OCI-LY1 (cell line): ENCODE results near the gene MZF1.

Experiments used
- H2AFZ ChIP-seq: fragments of 200-600 bp; sonication (generic), shearing (Covaris generic); 2 replicates; pipeline ENCODE4 v1.6.0; 2014; ENCODE audit warnings: antibody characterized with exemption, mild to moderate bottlenecking, low read length
- H3F3A ChIP-seq: fragments of 200-600 bp; sonication (generic), shearing (Covaris generic); 2 replicates; pipeline ENCODE4 v1.6.0; 2014; ENCODE audit warnings: mild to moderate bottlenecking, antibody characterized with exemption, low read length, moderate library complexity; ENCODE audit not compliant: insufficient read depth
- H3K27ac ChIP-seq: fragments of 200-600 bp; sonication (generic); 2 replicates; pipeline ENCODE4 v1.5.1; 2014; ENCODE audit warnings: low read length, mixed run types, mild to moderate bottlenecking, low read depth; ENCODE audit not compliant: poor library complexity, severe bottlenecking
- H3K27me3 ChIP-seq: fragments of 200-600 bp; sonication (generic); 2 replicates; pipeline ENCODE4 v1.6.0; 2014; ENCODE audit warnings: antibody characterized with exemption, mild to moderate bottlenecking, low read length, moderate library complexity; ENCODE audit not compliant: insufficient read depth
- H3K36me3 ChIP-seq: fragments of 200-600 bp; sonication (generic); 2 replicates; pipeline ENCODE4 v1.6.1; 2014; ENCODE audit warnings: mild to moderate bottlenecking, antibody characterized with exemption, low read length, moderate library complexity, mixed read lengths; ENCODE audit not compliant: insufficient read depth
- H3K4me1 ChIP-seq: fragments of 200-600 bp; sonication (generic); 2 replicates; pipeline ENCODE4 v1.5.1; 2014; ENCODE audit warnings: mild to moderate bottlenecking, low read length, moderate library complexity; ENCODE audit not compliant: insufficient read depth, severe bottlenecking
- H3K4me2 ChIP-seq: fragments of 200-600 bp; sonication (generic), shearing (Covaris generic); 2 replicates; pipeline ENCODE4 v1.6.1; 2014; ENCODE audit warnings: low read length
- H3K4me3 ChIP-seq: fragments of 200-600 bp; sonication (generic); 2 replicates; pipeline ENCODE4 v1.5.1; 2014; ENCODE audit warnings: low read length, low read depth, mild to moderate bottlenecking, mixed read lengths; ENCODE audit not compliant: poor library complexity, severe bottlenecking
- H3K79me2 ChIP-seq: fragments of 200-600 bp; shearing (Covaris generic); 2 replicates; pipeline ENCODE4 v1.6.1; 2016; ENCODE audit warnings: mixed run types, low read length, mixed read lengths; ENCODE audit not compliant: insufficient read depth
- H3K9ac ChIP-seq: fragments of 200-600 bp; sonication (generic), shearing (Covaris generic); 2 replicates; pipeline ENCODE4 v1.6.1; 2014; ENCODE audit warnings: mild to moderate bottlenecking, low read length, mixed read lengths
- H3K9me2 ChIP-seq: fragments of 200-600 bp; sonication (generic), shearing (Covaris generic); 2 replicates; pipeline ENCODE4 v1.6.1; 2014; ENCODE audit warnings: low read depth, mild to moderate bottlenecking, low read length, mixed read lengths
- H3K9me3 ChIP-seq: fragments of 200-600 bp; shearing (Covaris generic); 2 replicates; pipeline ENCODE4 v1.6.1; 2014; ENCODE audit warnings: low read length, mixed read lengths
- H4K20me1 ChIP-seq: fragments of 200-600 bp; sonication (generic), shearing (Covaris generic); 2 replicates; pipeline ENCODE4 v1.6.0; 2016; ENCODE audit warnings: mild to moderate bottlenecking, low read length; ENCODE audit not compliant: insufficient read depth
- EZH2 ChIP-seq: fragments of 200-600 bp; sonication (generic), shearing (Covaris generic); IDR thresholded peaks from 2 replicates; pipeline ENCODE4 v1.8.0; 2017; ENCODE audit warnings: borderline replicate concordance, mixed run types, mild to moderate bottlenecking, antibody characterized with exemption, low read length, moderate library complexity, mixed read lengths
- TF ChIP-seq, protein P1 (sequence below): fragments of 200-600 bp; sonication (generic), shearing (Covaris generic); IDR thresholded peaks from 2 replicates; pipeline ENCODE4 v1.5.1; 2017; ENCODE audit warnings: mild to moderate bottlenecking, antibody characterized with exemption, low read length, moderate library complexity, mixed read lengths

Gene MZF1

GRCh38 chr19:58559275-58560006 is 13.7 kb downstream of the MZF1 start:
- Histone ChIP-seq H3K36me3 (peaks cover 22% of the 10 kb centered on the region; the same call in 1 of the 2 replicates), H2AFZ (no peak overlapping the region), H3K9me2 (no peaks in the 10 kb centered on the region), H3F3A (peaks cover 15% of the 10 kb centered on the region), H3K4me1 (peaks cover 70% of the 10 kb centered on the region), H3K4me2 (peak overlapping the region; percentile 96), H3K79me2 (peaks cover 19% of the 10 kb centered on the region), H3K27ac (peak overlapping the region; percentile 99), H4K20me1 (no peaks in the 10 kb centered on the region), H3K9me3 (no peaks in the 10 kb centered on the region), H3K27me3 (no peaks in the 10 kb centered on the region), H3K9ac (peak overlapping the region; percentile 99), H3K4me3 (peak overlapping the region; percentile 91)
- TF ChIP-seq, protein P1, sequence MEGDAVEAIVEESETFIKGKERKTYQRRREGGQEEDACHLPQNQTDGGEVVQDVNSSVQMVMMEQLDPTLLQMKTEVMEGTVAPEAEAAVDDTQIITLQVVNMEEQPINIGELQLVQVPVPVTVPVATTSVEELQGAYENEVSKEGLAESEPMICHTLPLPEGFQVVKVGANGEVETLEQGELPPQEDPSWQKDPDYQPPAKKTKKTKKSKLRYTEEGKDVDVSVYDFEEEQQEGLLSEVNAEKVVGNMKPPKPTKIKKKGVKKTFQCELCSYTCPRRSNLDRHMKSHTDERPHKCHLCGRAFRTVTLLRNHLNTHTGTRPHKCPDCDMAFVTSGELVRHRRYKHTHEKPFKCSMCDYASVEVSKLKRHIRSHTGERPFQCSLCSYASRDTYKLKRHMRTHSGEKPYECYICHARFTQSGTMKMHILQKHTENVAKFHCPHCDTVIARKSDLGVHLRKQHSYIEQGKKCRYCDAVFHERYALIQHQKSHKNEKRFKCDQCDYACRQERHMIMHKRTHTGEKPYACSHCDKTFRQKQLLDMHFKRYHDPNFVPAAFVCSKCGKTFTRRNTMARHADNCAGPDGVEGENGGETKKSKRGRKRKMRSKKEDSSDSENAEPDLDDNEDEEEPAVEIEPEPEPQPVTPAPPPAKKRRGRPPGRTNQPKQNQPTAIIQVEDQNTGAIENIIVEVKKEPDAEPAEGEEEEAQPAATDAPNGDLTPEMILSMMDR: no peak
- no peak for TF ChIP-seq EZH2

- Histone ChIP-seq H3K4me1 (peaks cover 74% of the 10 kb centered on the region), H3F3A (peaks cover 13% of the 10 kb centered on the region), H3K79me2 (peaks cover 19% of the 10 kb centered on the region)
Observed at GRCh38 chr19:58558623-58559274, 14.4 kb downstream of the MZF1 start.

GRCh38 chr19:58558066-58558622 is 15.0 kb downstream of the MZF1 start, which contains the start of gene UBE2M:
TSS of gene UBE2M (minus strand) at chr19:58558611. CDS start at chr19:58558381, 230 bp downstream.
- H3K9me2 ChIP-seq: no peaks in the 10 kb centered on the region
- no peak within 1 kb of the TSS for H2AFZ ChIP-seq
- H3K9me3 ChIP-seq: no peaks in the 10 kb centered on the region
- H3K4me3 ChIP-seq: peak within 1 kb of the TSS; percentile 91
- no peak for TF ChIP-seq EZH2
- TF ChIP-seq, protein P1: no peak
- no peaks in the 10 kb centered on the region for H3K27me3 ChIP-seq
- peaks cover 73% of the 10 kb centered on the region for H3K4me1 ChIP-seq
- H3K36me3 ChIP-seq: peaks cover 26% of the 10 kb centered on the region; the same call in 1 of the 2 replicates
- peak within 1 kb of the TSS; percentile 96 for H3K4me2 ChIP-seq
- H3K9ac ChIP-seq: peak within 1 kb of the TSS; percentile 99
- H3F3A ChIP-seq: peaks cover 13% of the 10 kb centered on the region
- no peaks in the 10 kb centered on the region for H4K20me1 ChIP-seq
- peaks cover 19% of the 10 kb centered on the region for H3K79me2 ChIP-seq
- H3K27ac ChIP-seq: peak within 1 kb of the TSS; percentile 99

More at GRCh38 chr19:58558623-58559274, 14.4 kb downstream of the MZF1 start:
- Histone ChIP-seq H3K36me3 (peaks cover 23% of the 10 kb centered on the region; the same call in 1 of the 2 replicates), H3K4me3 (peak overlapping the region; percentile 91), H3K9me2 (no peaks in the 10 kb centered on the region), H3K9ac (peak overlapping the region; percentile 99), H2AFZ (no peak overlapping the region), H3K27ac (peak overlapping the region; percentile 99), H3K27me3 (no peaks in the 10 kb centered on the region), H3K9me3 (no peaks in the 10 kb centered on the region), H3K4me2 (peak overlapping the region; percentile 96), H4K20me1 (no peaks in the 10 kb centered on the region)
- TF ChIP-seq EZH2: no peak
- TF ChIP-seq, protein P1: no peak
